Heart left ventricle (tissue), 16 donors: ENCODE results near the gene ADRA2B. TPM values are rescaled to one million over a fixed set of nuclear protein-coding genes. Genes with fewer than 3 reads are reported as not detected.

ENCODE experiments used
- ATAC-seq, 4 donors: fragments of 200-7000 bp; cut with Tn5 transposase; one replicate each; pipeline ENCODE4 v1.9.1; 2020 to 2022; ENCODE audit warnings: moderate library complexity in 4 of 4, mild to moderate bottlenecking in 3 of 4, moderate number of reproducible peaks in 1 of 4
- DNase-seq, 5 donors: peaks; one replicate each; pipeline ENCODE4 v3.0.0-alpha.2; 2020
- H3K27ac ChIP-seq, 12 donors: fragments of 200-600 bp; sonication (generic) in 4 of 12; one replicate each; pipeline versions ENCODE4 v1.5.0 to v1.8.0; 2016 to 2022; ENCODE audit warnings: mild to moderate bottlenecking in 2 of 12
- H3K27me3 ChIP-seq, 9 donors: fragments of 200-600 bp; sonication (generic) in 2 of 9; one replicate each; pipeline versions ENCODE4 v1.5.1 to v1.8.0; 2016 to 2022; ENCODE audit warnings: mild to moderate bottlenecking in 3 of 9
- H3K36me3 ChIP-seq, 9 donors: fragments of 200-600 bp; sonication (generic) in 2 of 9; one replicate each; pipeline versions ENCODE4 v1.5.0 to v1.8.0; 2018 to 2022; ENCODE audit warnings: mild to moderate bottlenecking in 2 of 9
- H3K4me1 ChIP-seq, 12 donors: fragments of 200-600 bp; sonication (generic) in 4 of 12; one replicate each; pipeline versions ENCODE4 v1.5.0 to v1.8.0; 2016 to 2022; ENCODE audit warnings: mild to moderate bottlenecking in 3 of 12
- H3K4me3 ChIP-seq, 12 donors: fragments of 200-600 bp; sonication (generic) in 4 of 12; one replicate each; pipeline versions ENCODE4 v1.5.0 to v1.8.0; 2017 to 2022; ENCODE audit warnings: mild to moderate bottlenecking in 9 of 12, moderate library complexity in 4 of 12
- H3K9me3 ChIP-seq, 12 donors: fragments of 200-600 bp; sonication (generic) in 4 of 12; one replicate each; pipeline versions ENCODE4 v1.5.0 to v1.8.0; 2016 to 2022; ENCODE audit warnings: mild to moderate bottlenecking in 1 of 12
- CTCF ChIP-seq, 12 donors: fragments of 200-600 bp; sonication (generic) in 4 of 12; IDR thresholded peaks; one replicate each; pipeline versions ENCODE4 v1.5.0 to v1.8.0; 2018 to 2022; ENCODE audit warnings: antibody characterized with exemption in 12 of 12, mild to moderate bottlenecking in 5 of 12
- POLR2A ChIP-seq, 2 donors: fragments of 450-650 bp; IDR thresholded peaks; one replicate each; pipeline ENCODE4 v1.6.1; 2017; ENCODE audit warnings: antibody characterized with exemption in 2 of 2, mild to moderate bottlenecking in 2 of 2, moderate library complexity in 2 of 2
- WGBS, 4 donors: extraction: QIAGEN DNeasy Blood & Tissue Kit in 2 of 4; methylation state at CpG; one replicate each; pipeline versions ENCODE4 v1.1.5 to v1.1.7; 2013 to 2018; 5-methylcytosine and 5-hydroxymethylcytosine counted together
- intact Hi-C, 10 donors: fragments of 100-400 bp; cut with DNase I; formaldehyde crosslinking; loops; one replicate each; pipeline versions ENCODE4 v1.11.1 to v1.14.2; 2022
- polyA plus RNA-seq, 2 donors: library from polyadenylated mRNA; stranded (reverse); fragments of 200-250 nt; gene quantifications; one replicate each; pipeline ENCODE4 v1.2.3, GENCODE V29; 2013
- total RNA-seq, 9 donors: library from RNA; depleted of rRNA in 2 of 9; stranded (reverse); fragments of >200 nt in 2 of 9; fragmentation: NEBNext Ultra II Directional in 3 of 9; extraction: Animal tissue kit (Norgen Biotek cat#: 25700) in 3 of 9; gene quantifications; one replicate each; pipeline versions ENCODE4 v1.1.0 to v1.2.4, GENCODE V29; 2016 to 2023
- donor health status: ischemic (EF 13 %, LVEDD 7.1; RV severe dilation, severe dysfunction).
- donor health status: healthy with polysubstance abuse.
- donor health status: DM: no; HTN: yes; CAD: no.
- donor health status: DM: no; HTN: no; CAD: no.
- donor health status: ischemic (EF 25% LVEDD 6.9; RV normal size, moderate dysfunction).
- donor health status: ischemic (EF 25% LVEDD 5.7; RV mildly dilated, moderate dysfunction).
- donor health status: healthy.
- donor health status: DM: yes; HTN: yes; CAD: no.
- donor health status: ischemic (EF 35%, LVEDD 5.7; RV mildly dilated, moderate dysfunction).
- donor health status: nonischemic (EF 11% LVEDD 7.7; RV severe dilation, severe dysfunction).
- donor health status: DM: yes; HTN: yes; CAD: no.
- donor health status: PGD.
- donor health status: ischemic (EF 29% LVEDD 5.4; RV normal size, mild dysfunction).
- donor health status: nonischemic (EF 23%, LVEDD 6.1; RV moderate dilation, normal function).

Gene ADRA2B
- total and polyA plus RNA-seq, 11 donors = 1.5 to 6.1 (median 3.5) TPM

GRCh38 chr2:96075199-96075771 lies 41.1 kb downstream of the ADRA2B start:
- ATAC-seq (no peak), DNase-seq (no peak)
- Histone ChIP-seq H3K27me3 (no peaks in the 10 kb centered on the region), H3K9me3 (peaks cover 0 to 22% (median 2%) of the 10 kb centered on the region in 12 donors), H3K36me3 (no peaks in the 10 kb centered on the region), H3K27ac (peak overlapping the region in 1 of 12 donors; percentile 3), H3K4me1 (peaks cover 0 to 12% (median 0%) of the 10 kb centered on the region in 12 donors), H3K4me3 (no peak overlapping the region)
- no peak for TF ChIP-seq CTCF (IDR thresholded peaks at IDR 0.05)
- no peak for TF ChIP-seq POLR2A (IDR thresholded peaks at IDR 0.05)
- WGBS, 4 donors = 85 to 88% (median 86%) methylated on average over 2 of the region's 2 CpGs
- intact Hi-C loops = no loop called here

- Histone ChIP-seq H3K36me3 (no peaks in the 10 kb centered on the region), H3K4me3 (no peak overlapping the region), H3K27ac (no peak overlapping the region), H3K4me1 (peaks cover 0 to 12% (median 0%) of the 10 kb centered on the region in 12 donors), H3K9me3 (peaks cover 0 to 22% (median 2%) of the 10 kb centered on the region in 12 donors), H3K27me3 (no peaks in the 10 kb centered on the region)
- WGBS, 4 donors = 67 to 86% (median 75%) methylated on average over 6 of the region's 6 CpGs
- ATAC-seq (no peak), DNase-seq (no peak)
- no peak for TF ChIP-seq POLR2A (IDR thresholded peaks at IDR 0.05)
- no peak for TF ChIP-seq CTCF (IDR thresholded peaks at IDR 0.05)
- intact Hi-C loops = loop anchor here in 6 of 10 donors (5.0 kb wide), 2 partner anchors 38 to 43 kb away; partner anchors contain the start of gene ADRA2B (in 5 of the 6)
These were observed 42.2 kb downstream of the ADRA2B start for GRCh38 chr2:96074156-96074555.

GRCh38 chr2:96073170-96073775 lies 43.1 kb downstream of the ADRA2B start:
- WGBS, 4 donors = 76 to 90% (median 86%) methylated on average over 7 of the region's 7 CpGs
- Histone ChIP-seq H3K4me3 (no peak overlapping the region), H3K36me3 (no peaks in the 10 kb centered on the region), H3K9me3 (peaks cover 0 to 22% (median 2%) of the 10 kb centered on the region in 12 donors), H3K4me1 (peaks cover 0 to 12% (median 0%) of the 10 kb centered on the region in 12 donors), H3K27ac (no peak overlapping the region), H3K27me3 (no peaks in the 10 kb centered on the region)
- ATAC-seq = no peak
- TF ChIP-seq CTCF (IDR thresholded peaks at IDR 0.05) (no peak), POLR2A (IDR thresholded peaks at IDR 0.05) (no peak)
- no peak for DNase-seq
- intact Hi-C loops = loop anchor here in 7 of 10 donors (2.0 to 5.0 kb wide), 3 partner anchors 39 to 44 kb away; partner anchors contain the start of gene ADRA2B (in 6 of the 7)

- H3K27ac ChIP-seq = no peak overlapping the region
- no peak for TF ChIP-seq POLR2A (IDR thresholded peaks at IDR 0.05)
- no peak for TF ChIP-seq CTCF (IDR thresholded peaks at IDR 0.05)
- H3K36me3 ChIP-seq = no peaks in the 10 kb centered on the region
- ATAC-seq = no peak
- no peak for DNase-seq
- 80 to 87% (median 82%) methylated on average over 10 to 11 of the region's 11 CpGs for WGBS, 4 donors
- H3K27me3 ChIP-seq = no peaks in the 10 kb centered on the region
- H3K9me3 ChIP-seq = peaks cover 0 to 22% (median 2%) of the 10 kb centered on the region in 12 donors
- H3K4me3 ChIP-seq = no peak overlapping the region
- peaks cover 0 to 12% (median 0%) of the 10 kb centered on the region in 12 donors for H3K4me1 ChIP-seq
- intact Hi-C loops = loop anchor here in 7 of 10 donors (2.0 to 5.0 kb wide), 3 partner anchors 40 to 45 kb away; partner anchors contain the start of gene ADRA2B (in 6 of the 7)
These were observed 43.6 kb downstream of the ADRA2B start for GRCh38 chr2:96072746-96073145.
